Measurements from ENCODE around the gene REXO1.

DNA sequence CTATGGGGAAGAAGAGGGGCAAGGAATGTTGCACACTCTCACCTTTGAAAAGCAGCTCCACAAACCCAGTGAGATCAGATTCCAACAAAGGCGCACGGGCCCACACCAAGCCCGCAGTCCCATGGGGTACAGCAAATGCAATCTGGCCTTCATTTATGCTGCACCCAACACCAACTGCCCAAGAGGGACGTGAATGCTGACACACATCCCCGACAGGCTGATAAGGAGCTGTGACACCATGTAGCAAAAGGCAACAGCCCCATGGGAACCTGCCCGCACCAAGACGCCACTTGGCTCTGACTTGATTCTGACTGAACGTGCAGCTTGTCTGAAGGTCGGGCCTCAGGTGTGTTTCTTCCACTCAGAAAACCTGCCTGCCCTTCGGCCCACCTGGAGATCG lies 17.3 kb downstream of the REXO1 start:
- TF ChIP-seq, protein P1, sequence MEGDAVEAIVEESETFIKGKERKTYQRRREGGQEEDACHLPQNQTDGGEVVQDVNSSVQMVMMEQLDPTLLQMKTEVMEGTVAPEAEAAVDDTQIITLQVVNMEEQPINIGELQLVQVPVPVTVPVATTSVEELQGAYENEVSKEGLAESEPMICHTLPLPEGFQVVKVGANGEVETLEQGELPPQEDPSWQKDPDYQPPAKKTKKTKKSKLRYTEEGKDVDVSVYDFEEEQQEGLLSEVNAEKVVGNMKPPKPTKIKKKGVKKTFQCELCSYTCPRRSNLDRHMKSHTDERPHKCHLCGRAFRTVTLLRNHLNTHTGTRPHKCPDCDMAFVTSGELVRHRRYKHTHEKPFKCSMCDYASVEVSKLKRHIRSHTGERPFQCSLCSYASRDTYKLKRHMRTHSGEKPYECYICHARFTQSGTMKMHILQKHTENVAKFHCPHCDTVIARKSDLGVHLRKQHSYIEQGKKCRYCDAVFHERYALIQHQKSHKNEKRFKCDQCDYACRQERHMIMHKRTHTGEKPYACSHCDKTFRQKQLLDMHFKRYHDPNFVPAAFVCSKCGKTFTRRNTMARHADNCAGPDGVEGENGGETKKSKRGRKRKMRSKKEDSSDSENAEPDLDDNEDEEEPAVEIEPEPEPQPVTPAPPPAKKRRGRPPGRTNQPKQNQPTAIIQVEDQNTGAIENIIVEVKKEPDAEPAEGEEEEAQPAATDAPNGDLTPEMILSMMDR (conservative IDR thresholded peaks at IDR 0.05), result no peak
- no peak for TF ChIP-seq EZH2 (IDR thresholded peaks at IDR 0.05; ENCODE audit: low read depth)

Measured in PC-9 (cell line).